Mammary microvascular endothelial cell (primary cell): Measurements from ENCODE around the gene PPP2R5D. TPM values are rescaled to one million over a fixed set of nuclear protein-coding genes. Genes with fewer than 3 reads are reported as not detected.

Experiments
- total RNA-seq: library from RNA; depleted of rRNA; stranded (reverse); fragments of >200 nt; gene quantifications from 2 replicates; pipeline ENCODE4 v1.2.3, GENCODE V29; 2015

The PPP2R5D gene
- total RNA-seq = 53.6 and 60.5 TPM in 2 replicates

DNA sequence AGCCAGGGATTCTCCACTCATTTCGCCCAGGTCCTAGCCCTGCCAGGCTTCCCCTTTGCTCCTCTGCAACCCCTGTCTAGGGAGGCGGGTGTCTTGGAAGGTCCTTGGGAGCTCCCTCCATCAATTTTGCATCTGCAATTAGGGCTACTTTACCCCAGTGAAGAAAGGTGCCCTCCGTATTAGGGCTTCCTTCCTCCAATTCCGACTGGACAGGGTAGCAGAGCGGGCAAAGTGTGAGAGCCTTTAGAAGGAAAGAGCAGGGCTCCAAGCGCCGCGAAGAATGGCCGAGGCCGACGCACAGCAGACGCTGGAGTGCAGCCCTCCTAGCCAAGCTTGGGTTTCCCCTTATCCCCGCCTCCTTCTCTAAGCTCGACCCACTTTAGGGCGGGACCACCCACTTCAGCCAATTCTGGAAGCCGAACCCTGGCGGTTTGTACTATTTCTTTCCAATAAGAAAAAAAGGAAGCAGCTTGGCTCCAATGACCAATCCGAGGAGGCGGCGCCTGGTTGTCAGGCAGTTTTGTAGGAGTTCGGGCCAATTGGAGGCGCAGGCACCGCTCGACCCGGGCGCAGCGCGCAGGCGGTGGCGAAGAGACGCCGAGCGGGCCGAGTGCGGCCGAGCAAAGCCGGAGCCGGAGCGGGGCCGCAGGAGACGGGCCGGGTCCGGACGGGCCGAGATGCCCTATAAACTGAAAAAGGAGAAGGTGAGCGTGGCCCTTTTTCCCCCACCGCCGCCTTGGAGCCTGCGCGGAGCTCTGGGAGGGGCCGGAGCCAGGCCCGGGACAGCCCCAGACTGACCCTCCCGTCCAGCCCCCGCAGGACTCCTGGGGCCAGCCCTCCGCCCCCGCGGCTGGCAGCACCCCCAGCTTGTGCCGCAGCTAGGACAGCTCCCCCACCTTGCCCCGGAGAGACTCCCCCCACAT, at the start of gene PPP2R5D:
Gene PPP2R5D (plus strand): TSS at position 570 of the 923 bp plus-strand sequence. CDS start 108 bp downstream, at position 678.

DNA sequence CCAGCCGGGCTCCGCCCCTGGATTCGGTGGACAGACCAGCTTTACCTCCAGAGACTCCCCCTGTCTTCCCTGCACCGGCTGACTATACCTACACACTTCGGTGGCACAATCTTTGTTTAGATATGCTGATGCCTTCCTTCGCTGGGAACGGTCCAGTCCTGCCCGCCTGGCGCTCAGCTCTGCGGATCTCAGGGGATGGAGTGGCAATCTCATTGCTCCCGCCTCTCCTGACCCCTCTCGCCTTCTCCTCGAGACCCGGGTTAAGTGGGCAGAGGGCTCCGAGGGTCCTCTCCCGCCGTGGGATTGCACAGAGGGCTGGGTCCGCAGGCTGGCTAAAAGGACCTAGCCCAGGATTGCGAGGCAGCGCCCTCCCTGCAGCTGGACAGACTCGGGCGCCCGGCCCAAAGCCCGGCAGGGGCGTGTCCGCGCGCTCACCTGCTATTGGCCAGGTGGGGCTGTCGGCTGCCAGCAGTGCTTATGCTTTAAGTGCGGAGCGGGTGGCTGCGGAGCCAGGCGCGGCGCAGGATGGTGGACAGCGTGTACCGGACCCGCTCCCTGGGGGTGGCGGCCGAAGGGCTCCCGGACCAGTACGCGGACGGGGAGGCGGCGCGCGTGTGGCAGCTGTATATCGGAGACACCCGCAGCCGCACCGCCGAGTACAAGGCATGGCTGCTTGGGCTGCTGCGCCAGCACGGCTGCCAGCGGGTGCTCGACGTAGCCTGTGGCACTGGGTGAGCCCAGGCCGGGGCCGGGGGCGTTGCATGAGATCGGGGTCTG, 23.9 kb upstream of the PPP2R5D start, which contains the start of gene GNMT:
Gene GNMT (plus strand): TSS at position 512 of the 777 bp plus-strand sequence. CDS start 14 bp downstream, at position 526.

DNA sequence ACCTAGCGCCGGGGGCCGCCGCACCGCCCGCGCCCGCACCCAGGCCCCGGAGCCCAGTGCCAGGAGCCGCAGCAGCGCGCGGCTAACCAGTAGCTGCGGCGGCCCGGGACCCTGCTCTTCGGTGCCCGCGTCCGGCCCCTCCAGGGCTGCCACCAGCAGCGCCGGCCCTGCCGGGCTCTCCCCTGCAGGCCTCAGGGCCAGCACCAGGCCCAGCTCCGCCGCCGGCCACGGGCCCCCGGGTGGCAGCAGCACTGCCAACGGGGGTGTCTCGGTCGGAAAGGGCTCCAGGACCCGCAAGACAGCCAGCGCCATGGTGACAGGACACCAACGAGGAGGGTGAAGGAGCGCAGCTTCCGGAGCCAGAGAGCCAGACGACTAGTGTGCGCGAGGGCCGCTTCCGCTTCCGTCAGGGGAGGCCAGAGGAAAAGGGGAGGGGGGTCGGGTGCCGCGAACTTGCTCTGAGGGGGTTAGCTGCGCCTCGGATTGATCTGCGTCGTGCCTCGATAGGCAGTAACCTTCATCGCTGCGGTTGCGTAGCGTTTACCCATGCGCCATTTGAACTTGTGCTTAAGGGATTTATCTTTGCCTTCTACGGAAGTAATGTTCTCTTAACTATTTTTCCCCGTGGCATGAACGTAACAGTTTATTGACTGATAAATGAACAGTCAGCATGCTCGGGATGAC, 5.4 kb upstream of the PPP2R5D start, which contains the start of gene PEX6:
Gene PEX6 (minus strand): TSS at position 343 of the 684 bp plus-strand sequence. CDS start 31 bp downstream, at position 312.

GRCh38 chr6:43013843-43014433, 29.6 kb downstream of the PPP2R5D start, which contains the start of the genes KLHDC3 and MEA1:
Gene KLHDC3, plus strand, starts transcription at chr6:43014249. Its CDS starts 2,944 bp downstream, at chr6:43017193.
Gene MEA1, minus strand, starts transcription at chr6:43013946. Its CDS starts 133 bp downstream, at chr6:43013813.

DNA sequence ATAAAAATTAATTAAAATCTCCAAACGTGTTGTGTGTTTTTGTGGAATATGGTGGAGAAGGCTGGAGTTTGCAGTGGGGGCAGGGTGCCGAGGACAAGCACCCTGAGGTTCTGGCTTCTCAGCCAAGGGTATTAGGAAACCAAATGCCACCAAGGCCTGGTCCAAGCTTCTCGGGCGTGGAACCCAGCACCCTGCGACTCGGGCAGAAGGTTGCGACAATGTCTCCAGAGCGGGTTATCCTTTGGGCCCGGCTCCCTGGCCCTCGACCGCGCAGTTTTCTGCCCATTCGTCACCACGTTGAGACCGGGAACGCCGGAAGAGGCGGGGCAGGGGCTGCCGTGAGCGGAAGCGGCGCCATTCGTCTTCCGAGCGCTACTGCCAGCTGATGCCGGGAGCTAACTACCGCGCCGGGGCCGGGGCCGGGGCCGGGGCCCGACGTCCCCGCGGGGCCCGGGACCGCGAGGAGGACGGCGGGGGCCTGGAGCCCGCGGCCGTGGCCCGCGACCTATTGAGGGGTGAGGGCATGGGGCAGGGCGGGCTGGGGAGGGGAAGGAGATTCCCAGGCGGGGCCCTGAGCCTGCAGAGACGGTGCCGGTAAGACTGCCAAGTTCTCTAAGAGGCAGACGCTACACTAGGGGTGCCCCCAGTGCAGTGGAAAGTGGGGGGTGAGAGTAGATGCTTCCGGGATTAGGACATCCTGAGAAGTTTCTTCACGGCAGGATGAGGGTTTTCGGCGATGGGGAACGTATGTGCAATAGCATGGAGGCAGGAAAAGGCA, 37.1 kb downstream of the PPP2R5D start, which contains the start of gene RRP36:
Gene RRP36 (plus strand): TSS at position 354 of the 778 bp plus-strand sequence. CDS start 32 bp downstream, at position 386.

DNA sequence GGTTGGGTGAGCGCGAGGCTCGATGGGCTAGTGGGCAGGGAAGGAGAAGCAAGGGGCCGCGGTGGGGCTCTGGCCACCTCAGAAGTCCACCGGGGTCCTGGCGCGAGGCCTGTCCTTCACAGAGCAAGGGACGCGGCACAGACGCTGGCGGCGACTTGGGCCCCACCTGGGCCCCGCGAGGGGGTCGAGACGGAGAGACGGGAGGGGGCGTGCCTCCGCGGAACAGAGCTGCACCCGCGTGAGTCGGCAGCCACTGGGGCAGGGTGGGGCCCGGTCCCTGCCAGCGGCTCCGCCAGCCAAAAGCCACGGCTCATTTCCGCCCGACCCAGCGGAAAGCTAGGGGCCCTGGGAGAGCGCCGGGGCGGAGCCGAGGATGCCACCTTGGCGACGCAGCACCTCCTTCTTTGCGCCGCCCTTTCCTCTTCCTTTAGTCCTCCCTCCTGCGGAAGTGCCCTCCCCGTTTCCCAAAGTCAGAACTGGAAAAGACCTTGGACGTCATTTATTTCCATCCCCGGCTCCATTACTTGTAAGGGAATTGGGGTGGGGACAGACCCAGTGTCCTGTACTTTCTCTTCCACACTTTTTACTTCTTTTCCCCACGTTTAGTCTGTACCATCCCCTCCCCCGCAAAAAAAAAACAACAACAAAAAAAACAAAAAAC, 69.3 kb downstream of the PPP2R5D start, which contains the start of gene CUL7:
Gene CUL7 (minus strand): TSS at position 307 of the 661 bp plus-strand sequence. CDS start 1,063 bp downstream, outside the sequence.

DNA sequence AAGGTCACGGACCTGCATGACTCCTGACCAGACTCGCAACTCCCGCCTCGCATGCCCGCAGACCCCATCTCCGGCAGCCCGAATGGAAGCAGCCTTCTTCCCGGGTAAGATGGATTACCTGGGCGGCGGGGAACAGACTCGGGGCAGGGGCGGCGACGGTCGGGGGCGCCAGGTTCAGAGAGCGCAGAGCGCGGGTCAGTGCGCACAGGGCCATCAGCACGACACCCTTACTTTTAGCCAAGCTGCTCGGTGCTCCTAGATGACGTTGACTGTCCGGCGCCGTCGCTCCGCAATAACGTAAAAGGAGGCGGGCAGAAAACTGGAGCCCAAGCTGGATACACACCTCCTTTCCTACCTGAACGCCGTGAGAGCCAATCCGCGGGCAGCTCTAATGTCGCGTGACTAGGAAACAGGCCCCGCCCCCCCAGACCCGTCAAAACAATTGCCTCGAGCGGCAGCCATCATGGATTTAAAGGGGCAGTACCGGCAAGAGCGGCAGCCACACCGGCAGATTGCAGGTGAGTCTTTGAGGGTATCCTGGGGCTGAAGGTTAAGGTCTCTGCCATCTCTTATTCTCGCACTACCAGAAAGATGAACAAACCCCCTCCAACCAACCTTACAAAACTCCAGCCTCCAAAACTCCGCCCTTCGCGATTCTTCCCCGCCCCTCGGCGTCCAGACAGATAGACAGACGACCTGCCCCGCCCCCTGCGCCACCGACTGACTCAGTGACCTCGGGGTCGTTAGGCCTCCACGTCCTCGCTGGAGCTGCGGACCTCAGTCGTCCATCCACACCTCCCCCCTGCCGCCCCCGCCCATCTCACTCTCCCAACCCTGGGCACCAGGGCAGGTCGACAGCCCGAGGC, 75.0 kb downstream of the PPP2R5D start, which contains the start of the genes KLC4 and MRPL2:
Gene KLC4 (plus strand): TSS at position 464 of the 866 bp plus-strand sequence. CDS start 1,705 bp downstream, outside the sequence.
Gene MRPL2 (minus strand): TSS at position 267 of the 866 bp plus-strand sequence. CDS start 53 bp downstream, at position 214.

Other genes starting within 250 kb of the PPP2R5D start
- 37.3 and 42.6 TPM in 2 replicates for gene TBCC, start 238.5 kb upstream of the PPP2R5D start, total RNA-seq
- 2.7 and 3.6 TPM in 2 replicates for gene BICRAL, start 202.5 kb upstream of the PPP2R5D start, total RNA-seq
- gene RPL7L1, start 105.0 kb upstream of the PPP2R5D start, total RNA-seq = 136 and 160 TPM in 2 replicates
- 5.4 TPM in 1 of 2 replicates, not detected in the other for gene PTCRA, start 68.5 kb upstream of the PPP2R5D start, total RNA-seq
- gene CNPY3, start 55.1 kb upstream of the PPP2R5D start, total RNA-seq = 48.6 and 49.2 TPM in 2 replicates
- 0.20 TPM in 1 of 2 replicates, not detected in the other for gene GNMT, start 23.8 kb upstream of the PPP2R5D start, total RNA-seq
- 6.8 and 7.2 TPM in 2 replicates for gene PEX6, start 5.4 kb upstream of the PPP2R5D start, total RNA-seq
- 83.0 and 84.1 TPM in 2 replicates for gene MEA1, start 29.4 kb downstream of the PPP2R5D start, total RNA-seq
- gene KLHDC3, start 29.7 kb downstream of the PPP2R5D start, total RNA-seq = 78.0 and 86.2 TPM in 2 replicates
- 126 and 138 TPM in 2 replicates for gene RRP36, start 37.1 kb downstream of the PPP2R5D start, total RNA-seq
- 10.2 and 13.2 TPM in 2 replicates for gene CUL7, start 69.3 kb downstream of the PPP2R5D start, total RNA-seq
- gene MRPL2, start 74.9 kb downstream of the PPP2R5D start, total RNA-seq = 21.7 and 30.6 TPM in 2 replicates
- 7.0 and 8.6 TPM in 2 replicates for gene KLC4, start 75.1 kb downstream of the PPP2R5D start, total RNA-seq
- gene PTK7, start 91.7 kb downstream of the PPP2R5D start, total RNA-seq = 25.8 and 27.7 TPM in 2 replicates
- gene SRF, start 186.7 kb downstream of the PPP2R5D start, total RNA-seq = 25.3 and 26.9 TPM in 2 replicates
- gene CUL9, start 197.6 kb downstream of the PPP2R5D start, total RNA-seq = 15.3 and 16.2 TPM in 2 replicates
- 96.9 and 164 TPM in 2 replicates for gene DNPH1, start 244.9 kb downstream of the PPP2R5D start, total RNA-seq